GM19035 (cell line): ENCODE data around the gene RPS18.
"Not testable (repeated sequence)": the region's sequence is repeated elsewhere in the genome, so short reads cannot be mapped to it uniquely, and the experiment has no call there.

ENCODE experiments used
- ATAC-seq: cut with Tn5 transposase; IDR thresholded peaks from one replicate; pipeline ENCODE4 v1.9.1; 2021; ENCODE audit not compliant: unreplicated experiment

Gene RPS18

DNA sequence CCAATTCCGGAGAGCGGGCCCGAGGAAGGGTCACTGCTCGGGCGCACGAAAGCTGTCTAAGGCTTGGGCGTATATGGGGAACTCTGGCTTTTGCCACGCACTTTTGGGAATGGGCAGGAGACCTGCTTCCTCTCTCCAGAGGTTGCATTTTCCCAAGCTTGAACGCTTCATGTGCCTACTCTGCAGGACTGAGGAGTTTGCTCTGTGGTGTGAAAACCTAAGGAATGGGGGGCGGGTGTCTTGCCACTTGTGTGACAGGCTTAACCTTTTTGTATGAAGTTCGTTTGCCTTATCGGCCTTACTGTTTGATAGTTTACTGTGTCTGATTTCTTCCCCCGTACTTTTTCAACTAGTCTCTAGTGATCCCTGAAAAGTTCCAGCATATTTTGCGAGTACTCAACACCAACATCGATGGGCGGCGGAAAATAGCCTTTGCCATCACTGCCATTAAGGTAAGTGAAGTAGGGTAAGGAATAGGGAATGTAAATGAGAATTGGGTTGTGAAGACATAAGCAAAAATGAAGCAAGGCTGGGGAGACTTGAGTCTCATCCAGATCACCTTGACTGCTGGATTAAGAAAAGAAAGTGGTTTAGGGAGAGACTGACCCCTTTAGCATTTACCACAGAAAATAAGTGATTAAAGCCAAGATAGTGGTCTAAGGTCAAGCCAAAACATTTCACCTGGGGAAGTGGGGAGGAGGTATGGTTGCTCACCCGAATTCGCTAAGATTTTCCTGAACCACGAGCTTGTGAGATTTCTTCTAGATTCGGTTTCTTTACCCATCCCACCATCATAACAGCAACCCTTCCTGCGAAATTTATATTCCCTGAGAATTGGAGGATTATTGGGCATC is 627 bp downstream of the RPS18 start:
- ATAC-seq, result peak; percentile 18

DNA sequence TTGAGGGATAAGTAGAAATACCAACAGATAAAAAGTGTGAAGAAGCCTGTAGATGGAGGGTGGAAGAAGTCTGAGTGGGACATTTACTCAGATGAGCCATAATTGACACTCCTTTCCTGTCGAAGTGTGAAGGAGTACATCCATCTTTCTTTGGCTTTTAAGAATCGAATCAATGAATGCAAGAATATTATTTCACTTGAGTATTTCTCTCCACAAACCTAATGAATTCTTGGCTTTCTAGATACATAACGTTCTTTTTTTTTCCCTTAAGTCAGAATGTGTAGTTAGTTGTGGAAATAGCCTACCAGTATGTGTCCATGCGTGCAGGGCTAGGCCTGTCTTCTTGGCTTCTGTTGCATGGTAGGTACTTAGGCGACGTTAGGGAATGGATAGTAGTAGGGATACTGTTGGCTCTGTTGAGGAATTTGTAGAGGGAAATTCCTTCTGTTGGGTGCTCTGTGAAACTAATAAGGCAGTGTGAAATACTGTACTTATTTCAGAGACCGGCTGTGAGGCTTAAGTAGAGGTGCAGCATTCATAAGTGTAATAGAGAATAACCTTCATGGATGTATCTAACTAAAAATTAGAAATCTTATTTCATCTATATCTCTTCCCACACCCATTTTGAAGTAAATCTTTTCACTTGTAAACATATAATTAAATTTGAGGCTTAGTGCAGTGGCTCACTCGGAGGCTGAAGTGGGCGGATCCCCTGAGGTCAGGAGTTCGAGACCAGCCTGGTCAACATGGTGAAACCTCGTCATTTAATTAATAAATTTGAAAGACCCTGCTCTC is 1.5 kb downstream of the RPS18 start:
- ATAC-seq, result no peak

DNA sequence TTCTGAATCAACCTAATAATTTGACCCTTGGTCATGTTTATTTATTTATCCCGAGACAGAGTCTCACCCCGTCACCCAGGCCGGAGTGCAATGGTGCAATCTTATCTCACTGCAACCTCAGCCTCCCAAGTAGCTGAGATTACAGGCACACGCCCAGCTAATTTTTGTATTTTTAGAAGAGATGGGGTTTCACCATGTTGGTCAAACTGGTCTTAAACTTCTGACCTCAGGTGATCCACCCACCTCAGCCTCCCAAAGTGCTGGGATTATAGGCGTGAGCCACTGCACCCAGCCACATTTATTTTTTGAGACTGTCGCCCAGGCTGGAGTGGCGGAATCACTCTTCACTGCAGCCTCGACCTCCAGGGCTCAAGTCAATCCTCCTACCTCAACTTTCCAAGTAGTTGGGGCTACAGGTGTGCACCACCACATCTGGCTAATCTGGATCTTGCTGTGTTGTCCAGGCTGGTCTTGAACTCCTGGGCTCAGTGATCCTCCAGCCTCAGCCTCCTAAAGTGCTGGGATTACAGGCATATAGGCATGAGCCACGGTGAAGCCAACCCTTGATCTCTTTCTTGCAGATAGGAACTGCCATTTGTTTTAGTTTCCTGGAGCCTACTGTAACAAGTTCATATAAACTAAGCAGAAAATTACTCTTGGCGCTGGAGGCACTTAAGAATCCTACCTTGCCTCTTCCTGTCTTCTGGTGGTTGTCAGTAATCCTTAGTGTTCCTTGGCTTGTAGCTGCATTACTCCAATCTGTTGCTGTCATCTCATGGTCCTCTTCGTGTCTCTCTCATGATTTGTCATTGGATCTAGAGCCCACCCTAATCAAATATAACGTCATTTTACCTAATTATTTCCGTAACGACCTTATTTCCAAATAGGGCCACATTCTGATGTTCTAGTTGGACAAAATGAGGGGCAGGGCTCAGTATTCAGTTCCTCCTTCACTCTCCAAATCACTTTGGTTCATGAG is 2.3 kb downstream of the RPS18 start:
- ATAC-seq, result no peak

DNA sequence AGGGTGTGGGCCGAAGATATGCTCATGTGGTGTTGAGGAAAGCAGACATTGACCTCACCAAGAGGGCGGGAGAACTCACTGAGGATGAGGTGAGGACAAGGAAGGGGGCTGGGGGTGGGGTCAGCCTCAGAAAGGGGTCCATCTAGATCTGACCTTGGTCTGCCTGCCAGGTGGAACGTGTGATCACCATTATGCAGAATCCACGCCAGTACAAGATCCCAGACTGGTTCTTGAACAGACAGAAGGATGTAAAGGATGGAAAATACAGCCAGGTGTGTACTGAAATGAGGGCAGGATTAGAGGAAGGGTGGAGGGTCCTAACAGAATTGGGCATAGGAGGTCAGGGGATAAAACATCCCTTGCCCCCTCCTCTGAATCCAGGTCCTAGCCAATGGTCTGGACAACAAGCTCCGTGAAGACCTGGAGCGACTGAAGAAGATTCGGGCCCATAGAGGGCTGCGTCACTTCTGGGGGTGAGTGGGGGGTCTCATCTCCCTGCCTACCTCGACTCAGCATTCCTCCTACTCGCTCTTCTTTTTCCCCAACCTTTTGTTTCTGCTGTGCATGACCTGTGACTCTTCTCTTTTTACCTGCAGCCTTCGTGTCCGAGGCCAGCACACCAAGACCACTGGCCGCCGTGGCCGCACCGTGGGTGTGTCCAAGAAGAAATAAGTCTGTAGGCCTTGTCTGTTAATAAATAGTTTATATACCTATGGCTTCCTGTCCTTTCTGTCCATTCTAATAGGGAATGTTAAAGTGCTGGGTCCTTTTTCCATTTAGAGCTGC is 4.1 kb downstream of the RPS18 start:
- not testable (repeated sequence) for ATAC-seq

DNA sequence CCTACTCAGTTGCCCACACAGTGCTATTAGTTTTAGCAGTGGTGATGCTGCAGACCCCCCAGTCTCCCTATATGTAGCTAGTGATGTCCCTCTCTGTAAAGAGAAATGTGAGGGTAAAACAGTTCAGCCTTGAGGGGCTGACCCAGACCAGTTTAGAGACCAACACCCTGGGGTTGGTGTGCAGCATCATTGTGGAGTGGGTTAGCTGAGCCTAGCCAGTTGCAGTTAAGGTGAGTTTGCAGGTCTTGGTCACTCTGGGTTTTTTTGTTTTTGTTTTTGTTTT is 4.6 kb downstream of the RPS18 start:
- ATAC-seq, result no peak

DNA sequence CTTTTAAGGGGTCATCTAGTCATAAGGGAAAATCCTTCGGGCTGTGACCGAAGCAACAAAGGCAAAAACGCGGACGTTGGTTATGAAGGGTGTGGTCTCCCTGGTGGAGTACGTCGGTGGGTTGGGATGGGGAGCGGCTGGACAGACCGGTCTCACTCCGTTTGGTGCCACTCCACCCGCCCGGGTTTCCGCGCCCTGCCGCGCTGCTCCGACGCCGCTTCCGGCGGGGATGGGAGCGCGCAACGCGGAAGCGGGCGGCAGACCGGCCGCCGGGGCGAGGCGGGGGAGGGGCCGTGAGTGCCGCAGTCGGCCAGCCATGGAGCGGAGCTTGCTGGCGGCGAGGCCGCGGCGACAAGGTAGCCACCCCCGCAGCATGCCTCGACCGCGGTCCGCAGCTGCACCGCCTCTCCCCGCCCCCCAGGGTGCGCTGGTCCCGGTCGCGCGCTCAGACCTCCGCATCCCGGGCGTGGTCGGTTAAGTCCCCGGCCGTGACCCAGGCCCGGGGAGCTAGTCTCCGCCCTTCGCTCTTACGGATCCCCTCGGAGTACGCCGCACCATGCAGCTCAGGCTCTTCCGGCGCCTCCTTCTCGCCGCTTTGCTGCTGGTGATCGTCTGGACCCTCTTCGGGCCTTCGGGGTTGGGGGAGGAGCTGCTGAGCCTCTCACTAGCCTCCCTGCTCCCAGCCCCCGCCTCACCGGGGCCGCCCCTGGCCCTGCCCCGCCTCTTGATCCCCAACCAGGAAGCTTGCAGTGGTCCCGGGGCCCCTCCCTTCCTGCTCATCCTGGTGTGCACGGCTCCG is 5.2 kb downstream of the RPS18 start, which contains the start of gene B3GALT4:
Gene B3GALT4, plus strand, starts transcription at position 260 of the 799 bp plus-strand sequence. Its CDS starts 297 bp downstream, at position 557.
- peak; percentile 52 for ATAC-seq

DNA sequence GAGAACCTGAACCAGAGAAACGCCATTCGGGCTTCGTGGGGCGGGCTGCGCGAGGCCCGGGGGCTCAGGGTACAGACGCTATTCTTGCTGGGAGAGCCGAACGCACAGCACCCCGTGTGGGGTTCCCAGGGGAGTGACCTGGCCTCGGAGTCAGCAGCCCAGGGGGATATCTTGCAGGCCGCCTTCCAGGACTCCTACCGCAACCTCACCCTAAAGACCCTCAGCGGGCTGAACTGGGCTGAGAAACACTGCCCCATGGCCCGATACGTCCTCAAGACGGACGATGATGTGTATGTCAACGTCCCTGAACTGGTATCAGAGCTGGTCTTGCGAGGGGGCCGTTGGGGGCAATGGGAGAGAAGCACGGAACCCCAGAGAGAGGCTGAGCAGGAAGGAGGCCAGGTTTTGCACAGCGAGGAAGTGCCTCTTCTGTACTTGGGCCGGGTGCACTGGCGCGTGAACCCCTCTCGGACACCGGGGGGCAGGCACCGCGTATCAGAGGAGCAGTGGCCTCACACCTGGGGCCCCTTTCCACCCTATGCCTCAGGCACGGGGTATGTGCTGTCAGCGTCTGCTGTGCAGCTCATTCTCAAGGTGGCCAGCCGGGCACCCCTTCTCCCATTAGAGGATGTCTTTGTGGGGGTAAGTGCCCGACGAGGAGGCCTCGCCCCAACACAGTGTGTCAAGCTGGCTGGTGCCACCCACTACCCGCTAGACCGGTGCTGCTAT is 6.0 kb downstream of the RPS18 start:
- ATAC-seq, result peak; percentile 8

DNA sequence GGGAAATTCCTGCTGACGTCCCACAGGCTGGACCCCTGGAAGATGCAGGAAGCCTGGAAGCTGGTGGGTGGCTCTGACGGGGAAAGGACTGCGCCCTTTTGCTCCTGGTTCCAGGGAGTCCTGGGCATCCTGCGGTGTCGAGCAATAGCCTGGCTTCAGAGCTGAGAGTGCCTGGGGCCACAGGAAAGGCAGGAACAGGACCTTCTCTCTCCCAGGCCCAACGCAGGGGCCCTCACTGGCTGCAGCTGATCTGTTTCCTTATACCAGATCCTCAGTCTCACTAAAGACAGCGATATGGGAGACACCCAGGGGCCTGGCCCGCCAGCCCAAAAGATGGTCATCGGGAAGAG is 6.5 kb downstream of the RPS18 start:
- no peak for ATAC-seq

DNA sequence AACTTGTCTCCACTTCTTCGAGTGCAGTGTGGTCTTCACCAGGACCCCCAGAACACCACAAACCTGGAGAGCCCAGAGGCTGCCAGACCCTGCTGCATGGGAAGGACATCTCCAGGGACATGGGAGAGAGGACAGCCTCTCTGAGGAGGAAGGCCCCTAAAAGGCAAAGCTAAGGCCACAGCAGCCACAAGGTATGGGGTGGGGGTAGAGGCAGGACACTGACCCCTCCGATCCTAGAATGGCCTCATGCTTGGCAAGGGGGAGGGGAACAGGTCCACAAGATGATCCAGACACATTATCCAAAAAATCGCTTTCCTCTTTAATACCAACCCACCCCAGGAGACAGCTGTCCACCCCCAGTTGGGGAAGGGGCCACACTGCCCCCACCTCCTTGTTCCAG is 6.9 kb downstream of the RPS18 start:
- no peak for ATAC-seq

DNA sequence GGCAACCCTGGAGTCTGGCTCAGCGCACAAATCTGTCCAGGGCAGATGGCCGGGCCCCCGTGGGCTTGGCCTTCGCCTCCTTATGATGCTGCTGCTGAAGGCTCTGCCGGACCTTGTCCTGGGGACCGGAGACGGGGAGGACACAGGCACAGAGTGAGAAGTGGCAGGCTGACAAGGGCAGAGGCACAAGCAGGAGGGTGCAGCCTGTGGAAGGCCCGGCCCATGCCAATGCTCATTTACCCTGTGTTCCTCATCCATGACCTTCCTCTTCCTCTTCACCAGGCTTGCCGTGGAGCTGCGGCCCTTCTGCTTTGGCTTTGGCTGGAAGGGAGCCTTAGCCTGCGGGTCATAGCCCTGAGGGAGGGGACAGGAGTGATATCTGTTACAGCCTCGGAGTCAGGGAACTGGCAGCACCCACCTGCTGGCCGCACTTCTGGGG is 7.4 kb downstream of the RPS18 start:
- ATAC-seq, result no peak

DNA sequence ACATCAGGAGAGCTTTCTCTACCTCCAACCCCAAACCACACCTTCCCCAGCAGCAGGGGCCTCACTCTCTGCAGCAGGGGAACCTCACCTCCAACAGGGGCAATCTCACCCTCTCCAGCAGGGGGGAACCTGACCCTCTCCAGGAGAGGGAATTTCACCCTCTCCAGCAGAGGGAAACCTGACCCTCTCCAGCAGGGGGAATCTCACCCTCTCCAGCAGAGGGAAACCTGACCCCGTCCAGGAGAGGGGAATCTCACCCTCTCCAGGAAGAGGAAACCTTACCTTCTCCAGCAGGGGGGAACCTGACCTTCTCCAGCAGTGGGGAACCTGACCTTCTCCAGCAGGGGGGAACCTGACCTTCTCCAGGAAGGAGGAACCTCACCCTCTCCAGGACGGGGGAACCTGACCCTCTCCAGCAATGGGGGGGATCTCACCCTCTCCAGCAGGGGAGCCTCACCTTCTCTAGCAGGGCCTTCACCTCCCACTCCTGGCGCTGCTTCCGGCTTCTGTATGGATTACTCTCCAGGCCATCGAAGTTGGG is 8.2 kb downstream of the RPS18 start:
- ATAC-seq, result no peak

DNA sequence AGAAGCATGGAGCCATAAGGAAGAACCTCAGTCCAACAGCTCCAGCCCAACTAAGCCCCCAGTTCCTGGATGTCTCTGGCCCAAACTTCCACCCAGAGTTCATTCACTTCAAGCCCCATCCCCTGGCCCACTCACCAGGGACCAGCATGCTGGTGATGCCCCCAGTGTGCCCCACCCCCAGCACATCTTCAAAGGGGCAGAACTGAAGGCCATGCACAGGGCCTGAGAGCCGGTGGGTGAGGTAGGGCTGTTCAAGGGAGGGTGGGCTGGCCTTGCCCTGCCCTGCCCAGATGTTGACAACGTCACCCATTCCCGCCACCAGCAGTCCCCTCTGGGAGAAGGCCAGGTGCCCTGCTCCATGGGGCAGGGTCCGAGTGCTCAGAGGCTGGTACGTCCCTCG is 8.7 kb downstream of the RPS18 start:
- no peak for ATAC-seq

DNA sequence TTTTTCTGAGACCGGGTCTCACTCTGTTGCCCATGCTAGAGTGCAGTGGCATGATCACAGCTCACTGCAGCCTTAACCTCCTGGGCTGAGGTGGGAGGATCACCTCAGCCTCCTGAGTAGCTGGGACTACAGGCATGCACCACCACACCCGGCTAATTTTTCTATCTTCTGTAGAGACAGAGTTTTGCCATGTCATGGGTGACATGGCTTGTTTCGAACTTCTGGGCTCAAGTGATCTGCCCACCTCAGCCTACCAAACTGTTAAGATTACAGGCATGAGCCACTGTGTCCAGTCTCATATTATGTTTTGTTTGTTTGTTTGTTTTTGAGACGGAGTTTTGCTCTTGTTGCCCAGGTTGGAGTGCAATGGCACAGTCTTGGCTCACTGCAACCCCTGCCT is 13.3 kb downstream of the RPS18 start:
- not testable (repeated sequence) for ATAC-seq

DNA sequence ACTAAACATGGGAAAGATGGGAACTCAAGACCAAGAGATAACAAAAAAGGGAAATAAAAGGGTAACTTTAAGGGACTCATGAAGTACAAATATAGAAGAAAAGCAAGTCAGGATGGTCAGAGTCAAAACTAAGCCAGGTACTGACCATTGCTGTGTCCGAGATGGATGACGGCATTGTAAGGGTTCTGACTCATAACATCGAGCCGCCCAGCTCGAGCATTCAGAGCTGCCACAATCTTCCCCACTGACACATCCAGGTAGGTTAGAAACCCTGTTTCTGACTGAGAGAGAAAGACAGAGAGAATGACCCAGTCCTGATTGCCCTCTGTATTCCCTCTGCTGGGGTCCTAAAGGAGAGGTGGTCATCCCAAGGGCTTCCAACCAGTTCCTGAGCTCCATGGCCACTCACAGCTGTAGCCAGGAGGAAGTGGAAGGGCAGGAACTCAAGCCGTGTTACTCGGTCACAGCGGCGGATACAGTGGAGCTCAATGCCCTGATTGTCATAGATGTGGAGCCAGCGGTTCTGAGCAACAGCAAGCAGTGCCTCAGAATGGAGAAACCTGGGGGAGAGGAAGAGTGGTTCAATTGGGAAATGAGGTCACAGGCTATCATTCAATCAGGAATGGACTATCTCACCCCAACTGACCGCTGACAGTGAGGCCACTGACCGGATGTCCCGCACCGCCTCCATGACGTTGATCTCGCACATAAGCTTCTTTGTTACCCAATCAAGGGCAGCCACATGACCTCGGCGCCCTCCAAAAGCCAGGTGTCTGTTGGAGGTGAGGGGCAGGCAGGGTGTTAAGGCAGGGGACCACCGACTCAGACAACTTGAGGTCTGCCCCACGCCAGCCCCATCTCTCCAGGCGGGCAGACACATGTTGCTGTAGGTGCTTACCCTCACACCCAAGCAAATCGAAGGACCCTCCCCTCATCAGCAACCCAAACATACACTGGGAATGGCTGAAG is 15.4 kb downstream of the RPS18 start:
- ATAC-seq, result no peak

DNA sequence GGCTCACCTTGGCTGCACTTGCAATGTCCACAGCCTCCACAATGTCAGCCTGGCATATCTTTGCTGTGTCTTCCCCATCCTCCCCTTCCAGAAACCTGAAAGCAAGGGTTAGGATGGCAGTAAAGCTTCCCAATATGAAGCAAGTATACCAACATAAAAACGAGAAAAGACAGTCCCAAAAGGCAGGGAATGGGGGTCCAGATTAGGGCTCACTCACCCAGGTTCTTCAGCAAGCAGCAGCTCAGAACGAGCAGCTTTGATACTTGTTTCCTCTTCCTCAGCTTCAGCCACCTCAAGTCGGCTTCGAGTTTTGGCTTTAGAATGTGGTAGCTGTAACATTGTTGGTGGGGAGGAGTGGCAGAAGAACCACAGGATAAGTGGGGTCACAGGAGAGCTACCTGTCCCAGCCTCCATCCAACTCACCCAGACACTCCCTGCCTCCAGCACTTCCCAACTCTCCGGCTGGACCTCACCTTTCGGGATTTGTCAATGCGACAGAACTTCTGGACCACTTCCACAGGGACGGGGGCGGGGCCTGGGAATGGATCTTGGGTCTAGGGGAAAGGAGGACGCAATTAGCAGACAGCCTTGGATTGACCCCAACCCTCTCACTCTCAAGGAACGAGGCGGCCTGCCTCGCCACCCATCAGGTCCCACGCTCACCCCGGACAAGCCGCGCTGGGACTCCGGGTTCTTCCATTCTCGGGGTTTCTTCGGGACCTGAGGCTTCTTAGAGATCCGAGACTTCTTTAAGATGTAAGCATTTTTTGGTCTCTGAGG is 16.5 kb downstream of the RPS18 start:
- ATAC-seq, result no peak

DNA sequence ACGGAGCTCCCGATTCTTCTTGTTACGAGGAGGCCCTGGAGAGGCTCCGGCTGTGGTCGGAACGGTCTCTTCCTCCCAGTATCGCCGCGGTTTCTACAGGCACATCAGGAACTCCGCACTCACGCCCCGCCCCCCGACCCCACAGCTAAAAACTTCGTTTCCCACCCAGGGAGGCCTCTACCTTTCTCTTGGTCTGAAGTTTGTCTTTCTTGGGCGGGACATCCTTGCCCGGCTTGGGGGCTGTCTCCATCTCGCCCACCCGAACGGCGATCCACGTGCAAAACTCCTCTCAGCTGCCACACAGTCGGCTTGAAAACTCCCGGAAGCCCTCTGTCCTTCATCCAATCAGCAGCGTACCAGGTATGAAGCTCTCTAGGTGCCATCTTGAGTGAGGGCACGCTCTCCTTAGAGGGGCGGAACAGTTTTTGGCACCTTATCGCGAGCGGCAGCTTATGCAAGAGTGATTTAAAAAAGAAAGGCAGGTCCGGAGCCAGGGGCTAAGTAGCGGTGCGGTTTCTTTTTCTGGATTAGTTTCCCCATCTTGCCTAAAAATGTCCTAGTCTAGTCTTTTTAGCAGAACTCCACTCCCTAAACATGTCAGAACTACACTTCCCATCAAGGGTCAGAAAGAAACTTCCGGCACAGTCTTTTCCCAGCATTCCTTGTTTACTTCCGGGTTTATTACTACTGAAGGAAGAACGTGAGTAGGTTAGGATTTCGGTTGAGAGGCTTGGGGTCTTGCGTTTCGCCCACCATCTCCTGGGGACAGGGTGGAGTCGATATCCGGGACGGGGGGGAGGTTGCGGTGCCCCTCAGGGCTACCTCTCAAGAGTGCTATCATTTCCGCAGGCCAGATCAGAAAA is 17.3 kb downstream of the RPS18 start, which contains the start of the genes PFDN6 and WDR46:
Gene PFDN6, plus strand, starts transcription at position 681 of the 863 bp plus-strand sequence. CDS start 256 bp downstream, outside the sequence.
Gene WDR46, minus strand, starts transcription at position 319 of the 863 bp plus-strand sequence. Its CDS starts 69 bp downstream, at position 250.
- peak; percentile 90 for ATAC-seq
